Liver (tissue), 9 donors: Measurements from ENCODE around the gene OR10H2. TPM values are rescaled to one million over a fixed set of nuclear protein-coding genes. Genes with fewer than 3 reads are reported as not detected.

Experiments used
- DNase-seq: peaks from one replicate; pipeline ENCODE4 v3.0.0-alpha.2; 2017; ENCODE audit warnings: low spot score
- H3K27ac ChIP-seq, 2 donors: one replicate each; pipeline ENCODE4 v1.7.0; 2013; ENCODE audit warnings: inconsistent platforms in 2 of 2, low read length in 2 of 2, control low read depth in 1 of 2, low read depth in 1 of 2, mild to moderate bottlenecking in 1 of 2
- H3K27me3 ChIP-seq, 4 donors: one replicate each; pipeline versions ENCODE4 v1.6.1 to v1.7.0; 2013; ENCODE audit warnings: low read length in 3 of 4, inconsistent platforms in 1 of 4, mild to moderate bottlenecking in 1 of 4, moderate library complexity in 1 of 4; ENCODE audit not compliant: control insufficient read depth in 4 of 4, insufficient read depth in 4 of 4
- H3K36me3 ChIP-seq, 4 donors: one replicate each; pipeline versions ENCODE4 v1.6.1 to v1.7.0; 2013; ENCODE audit warnings: low read length in 3 of 4, mild to moderate bottlenecking in 3 of 4, low read depth in 1 of 4, moderate library complexity in 1 of 4; ENCODE audit not compliant: control insufficient read depth in 4 of 4, insufficient read depth in 3 of 4
- H3K4me1 ChIP-seq, 4 donors: one replicate each; pipeline versions ENCODE4 v1.6.1 to v1.7.0; 2013; ENCODE audit warnings: low read length in 3 of 4, mild to moderate bottlenecking in 3 of 4, moderate library complexity in 1 of 4; ENCODE audit not compliant: control insufficient read depth in 4 of 4, insufficient read depth in 4 of 4
- H3K4me3 ChIP-seq, 3 donors: one replicate each; pipeline versions ENCODE4 v1.6.1 to v1.7.0; 2013; ENCODE audit warnings: low read length in 3 of 3, control low read depth in 1 of 3, low read depth in 1 of 3, mild to moderate bottlenecking in 1 of 3
- H3K9ac ChIP-seq, 2 donors: one replicate each; pipeline ENCODE4 v1.7.0; 2013; ENCODE audit warnings: low read length in 2 of 2, mild to moderate bottlenecking in 2 of 2, moderate library complexity in 2 of 2, control low read depth in 1 of 2, low read depth in 1 of 2
- H3K9me3 ChIP-seq, 4 donors: one replicate each; pipeline versions ENCODE4 v1.6.1 to v1.7.0; 2013; ENCODE audit warnings: low read length in 3 of 4; ENCODE audit not compliant: control insufficient read depth in 4 of 4
- ATF3 ChIP-seq: IDR thresholded peaks from 2 replicates; pipeline ENCODE4 v1.6.1; 2016; ENCODE audit warnings: antibody characterized with exemption
- EGR1 ChIP-seq, 2 donors: IDR thresholded peaks; 2 replicates each; pipeline ENCODE4 v1.6.1; 2016 to 2018; ENCODE audit warnings: antibody characterized with exemption in 2 of 2, low read depth in 2 of 2
- FOXA1 ChIP-seq: IDR thresholded peaks from 2 replicates; pipeline ENCODE4 v1.6.1; 2016; ENCODE audit warnings: antibody characterized with exemption
- FOXA2 ChIP-seq: IDR thresholded peaks from 2 replicates; pipeline ENCODE4 v1.6.1; 2016; ENCODE audit warnings: antibody characterized with exemption
- HNF4G ChIP-seq: IDR thresholded peaks from 2 replicates; pipeline ENCODE4 v1.6.1; 2016; ENCODE audit warnings: antibody characterized with exemption
- JUND ChIP-seq, 2 donors: IDR thresholded peaks; 2 replicates each; pipeline ENCODE4 v1.6.1; 2016; ENCODE audit warnings: antibody characterized with exemption in 2 of 2
- MAX ChIP-seq: IDR thresholded peaks from 2 replicates; pipeline ENCODE4 v1.6.1; 2016; ENCODE audit warnings: antibody characterized with exemption
- RAD21 ChIP-seq, 2 donors: IDR thresholded peaks; 2 replicates each; pipeline ENCODE4 v1.6.1; 2016; ENCODE audit warnings: antibody characterized with exemption in 2 of 2, mild to moderate bottlenecking in 2 of 2
- REST ChIP-seq: IDR thresholded peaks from 2 replicates; pipeline ENCODE4 v1.6.1; 2016; ENCODE audit warnings: antibody characterized with exemption, mild to moderate bottlenecking
- RXRA ChIP-seq, 2 donors: IDR thresholded peaks; 2 replicates each; pipeline ENCODE4 v1.6.1; 2017 to 2018; ENCODE audit warnings: antibody characterized with exemption in 2 of 2, mild to moderate bottlenecking in 1 of 2
- SP1 ChIP-seq: IDR thresholded peaks from 2 replicates; pipeline ENCODE4 v1.6.1; 2018; ENCODE audit warnings: antibody characterized with exemption, mild to moderate bottlenecking
- TAF1 ChIP-seq: conservative IDR thresholded peaks from 2 replicates; pipeline ENCODE4 v1.6.1; 2016; ENCODE audit warnings: antibody characterized with exemption, mild to moderate bottlenecking
- YY1 ChIP-seq: IDR thresholded peaks from 2 replicates; pipeline ENCODE4 v1.6.1; 2016; ENCODE audit warnings: antibody characterized with exemption, mild to moderate bottlenecking
- ZBTB33 ChIP-seq: IDR thresholded peaks from 2 replicates; pipeline ENCODE4 v1.6.1; 2016; ENCODE audit warnings: antibody characterized with exemption
- WGBS: extraction: QIAGEN DNeasy Blood & Tissue Kit; methylation state at CpG from one replicate; pipeline ENCODE4 v1.1.7; 2013; 5-methylcytosine and 5-hydroxymethylcytosine counted together
- polyA plus RNA-seq, 2 donors: library from polyadenylated mRNA; stranded (reverse) in 1 of 2; unstranded in 1 of 2; fragments of 200-250 nt in 1 of 2; fragments of >200 nt in 1 of 2; fragmentation: Nextera tagmentation in 1 of 2; extraction: Ambion mirVana in 1 of 2; gene quantifications; one replicate each; pipeline versions ENCODE4 v1.2.1 to v1.2.3, GENCODE V29; 2013 to 2015
- total RNA-seq, 2 donors: library from RNA; depleted of rRNA; stranded (reverse); fragments of >200 nt; gene quantifications; one replicate each; pipeline ENCODE4 v1.2.3, GENCODE V29; 2014
- donor health status: healthy.
- donor health status: healthy.
- donor health status: healthy.
- donor health status: healthy.
- donor health status: healthy.

Gene OR10H2
- total and polyA plus RNA-seq, 4 donors = not detected

- TF ChIP-seq REST (no peak), ATF3 (no peak), MAX (no peak), EGR1 (IDR thresholded peaks at IDR 0.05; ENCODE audit: low read depth in 2 of 2) (no peak), HNF4G (no peak), YY1 (no peak), FOXA2 (no peak), JUND (IDR thresholded peaks at IDR 0.05) (no peak)
These were observed 47.4 kb downstream of the OR10H2 start (continued) for GRCh38 chr19:15775249-15775648.

- WGBS = 89% methylated on average over 4 of the region's 4 CpGs
- Histone ChIP-seq H3K9me3 (no peaks in the 10 kb centered on the region), H3K27me3 (peaks cover 0 to 3% (median 0%) of the 10 kb centered on the region in 4 donors), H3K4me3 (no peak overlapping the region), H3K27ac (no peak overlapping the region), H3K36me3 (no peaks in the 10 kb centered on the region), H3K4me1 (peaks cover 0 to 11% (median 7%) of the 10 kb centered on the region in 4 donors), H3K9ac (no peak overlapping the region)
- TF ChIP-seq TAF1 = no peak
- TF ChIP-seq SP1 = no peak
- TF ChIP-seq RAD21 (IDR thresholded peaks at IDR 0.05) = no peak
- TF ChIP-seq HNF4G = no peak
- no peak for TF ChIP-seq REST
- no peak for TF ChIP-seq FOXA1
- no peak for TF ChIP-seq ZBTB33
- TF ChIP-seq ATF3 = no peak
- no peak for TF ChIP-seq RXRA (IDR thresholded peaks at IDR 0.05)
- no peak for DNase-seq
These were observed 48.4 kb downstream of the OR10H2 start for GRCh38 chr19:15776264-15776663.
